GM23338 (cell line): ENCODE results near the gene SHISAL2A. TPM values are rescaled to one million over a fixed set of nuclear protein-coding genes. Genes with fewer than 3 reads are reported as not detected.

ENCODE experiments used
- ATAC-seq: fragments of 200-7000 bp; cut with Tn5 transposase; 3 replicates; pipeline ENCODE4 v1.9.1; 2020
- DNase-seq: peaks from one replicate; pipeline ENCODE4 v3.0.0-alpha.2; 2015; ENCODE audit warnings: low spot score
- H2AFZ ChIP-seq: fragments of 200-600 bp; sonication (generic); 2 replicates; pipeline ENCODE4 v1.8.0; 2016; ENCODE audit warnings: antibody characterized with exemption, mild to moderate bottlenecking, moderate library complexity
- H3F3A ChIP-seq: fragments of 200-600 bp; sonication (generic); replicated peaks from 2 replicates; pipeline ENCODE4 v1.8.0; 2017; ENCODE audit warnings: antibody characterized with exemption, mixed run types, low read depth
- H3K27ac ChIP-seq: fragments of 200-600 bp; sonication (generic); 2 replicates; pipeline ENCODE4 v1.6.1; 2016; ENCODE audit warnings: low read depth
- H3K27me3 ChIP-seq: fragments of 200-600 bp; sonication (generic); 2 replicates; pipeline ENCODE4 v1.8.0; 2016; ENCODE audit warnings: mild to moderate bottlenecking, mixed run types, moderate library complexity; ENCODE audit not compliant: insufficient read depth
- H3K36me3 ChIP-seq: fragments of 200-600 bp; sonication (generic); 2 replicates; pipeline ENCODE4 v1.8.0; 2016; ENCODE audit warnings: mild to moderate bottlenecking; ENCODE audit not compliant: insufficient read depth
- H3K4me1 ChIP-seq: fragments of 200-600 bp; sonication (generic); 2 replicates; pipeline ENCODE4 v1.8.0; 2016; ENCODE audit warnings: mild to moderate bottlenecking, moderate library complexity; ENCODE audit not compliant: insufficient read depth
- H3K4me2 ChIP-seq: fragments of 200-600 bp; sonication (generic); 2 replicates; pipeline ENCODE4 v1.7.1; 2017; ENCODE audit warnings: mixed run types
- H3K4me3 ChIP-seq: fragments of 200-600 bp; sonication (generic); 2 replicates; pipeline ENCODE4 v1.6.1; 2016; ENCODE audit warnings: mixed run types
- H3K79me2 ChIP-seq: fragments of 200-600 bp; sonication (generic); replicated peaks from 2 replicates; pipeline ENCODE4 v1.8.0; 2017; ENCODE audit warnings: mild to moderate bottlenecking; ENCODE audit not compliant: insufficient read depth
- H3K9me2 ChIP-seq: fragments of 200-600 bp; sonication (generic); 2 replicates; pipeline ENCODE4 v1.8.0; 2017; ENCODE audit not compliant: insufficient read depth
- H4K20me1 ChIP-seq: fragments of 200-600 bp; sonication (generic); replicated peaks from 2 replicates; pipeline ENCODE4 v1.8.0; 2017; ENCODE audit warnings: mild to moderate bottlenecking; ENCODE audit not compliant: insufficient read depth
- H3K27ac Mint-ChIP-seq: 2 replicates; pipeline ENCODE4 v1.8.0; 2020; ENCODE audit warnings: inconsistent platforms, mild to moderate bottlenecking, moderate library complexity, mixed read lengths
- H3K27me3 Mint-ChIP-seq: 3 replicates; pipeline ENCODE4 v1.8.0; 2022; ENCODE audit warnings: low read depth, mild to moderate bottlenecking, moderate library complexity, mixed read lengths, inconsistent platforms; ENCODE audit not compliant: insufficient read depth, poor library complexity
- H3K36me3 Mint-ChIP-seq: 3 replicates; pipeline ENCODE4 v1.8.0; 2021; ENCODE audit warnings: low read depth, mild to moderate bottlenecking, inconsistent platforms, moderate library complexity, mixed read lengths
- H3K4me1 Mint-ChIP-seq: 3 replicates; pipeline ENCODE4 v1.8.0; 2020; ENCODE audit warnings: mild to moderate bottlenecking, inconsistent platforms, mixed read lengths
- H3K4me3 Mint-ChIP-seq: 3 replicates; pipeline ENCODE4 v1.8.0; 2021; ENCODE audit warnings: moderate library complexity, mild to moderate bottlenecking, inconsistent platforms, mixed read lengths
- H3K9me3 Mint-ChIP-seq: 3 replicates; pipeline ENCODE4 v1.8.0; 2020; ENCODE audit warnings: moderate library complexity, mild to moderate bottlenecking, inconsistent platforms, mixed read lengths
- CREB1 ChIP-seq: fragments of 250-450 bp; sonication (Bioruptor Pico); IDR thresholded peaks from 2 replicates; pipeline ENCODE4 v1.5.0; 2020; ENCODE audit warnings: low read depth, mild to moderate bottlenecking, moderate library complexity
- EZH2 ChIP-seq: fragments of 200-600 bp; sonication (generic); IDR thresholded peaks from one replicate; pipeline ENCODE4 v1.8.0; 2017; ENCODE audit warnings: antibody characterized with exemption, mild to moderate bottlenecking, low read depth; ENCODE audit not compliant: unreplicated experiment
- EZH2phosphoT487 ChIP-seq: fragments of 200-600 bp; sonication (generic); IDR thresholded peaks from one replicate; pipeline ENCODE4 v1.8.1; 2018; ENCODE audit warnings: antibody characterized with exemption; ENCODE audit not compliant: unreplicated experiment
- JUNB ChIP-seq: IDR thresholded peaks from one replicate; pipeline ENCODE4 v1.6.1; 2016; ENCODE audit warnings: antibody characterized with exemption; ENCODE audit not compliant: unreplicated experiment
- NANOG ChIP-seq: IDR thresholded peaks from 2 replicates; pipeline ENCODE4 v1.6.1; 2016; ENCODE audit warnings: antibody characterized with exemption, borderline replicate concordance
- STAT1 ChIP-seq: IDR thresholded peaks from one replicate; pipeline ENCODE4 v1.6.1; 2016; ENCODE audit warnings: antibody characterized with exemption; ENCODE audit not compliant: unreplicated experiment
- ZNF114 ChIP-seq: fragments of 250-450 bp; sonication (Bioruptor Pico); IDR thresholded peaks from 2 replicates; pipeline ENCODE4 v1.5.0; 2020; ENCODE audit warnings: mild to moderate bottlenecking, moderate library complexity
- ZNF331 ChIP-seq: fragments of 250-450 bp; sonication (Bioruptor Pico); IDR thresholded peaks from 2 replicates; pipeline ENCODE4 v1.5.0; 2020; ENCODE audit warnings: low read depth, mild to moderate bottlenecking, moderate library complexity
- polyA plus RNA-seq: library from polyadenylated mRNA; unstranded; fragments of >200 nt; fragmentation: Nextera tagmentation; extraction: Ambion mirVana; gene quantifications from 2 replicates; pipeline ENCODE4 v1.2.1, GENCODE V29; 2016
- total RNA-seq: library from RNA; depleted of rRNA; stranded (reverse); fragments of >200 nt; shearing (Covaris generic); gene quantifications from 2 replicates; pipeline ENCODE4 v1.2.3, GENCODE V29; 2014
- TF ChIP-seq, protein P1 (sequence below): fragments of 250-450 bp; sonication (Bioruptor Pico); IDR thresholded peaks from 2 replicates; pipeline ENCODE4 v1.5.0; 2020; ENCODE audit warnings: mild to moderate bottlenecking, moderate library complexity
- TF ChIP-seq, protein P2 (sequence below): IDR thresholded peaks from 2 replicates; pipeline ENCODE4 v1.6.1; 2016; ENCODE audit warnings: antibody characterized with exemption
- TF ChIP-seq, protein P3 (sequence below), 2 experiments: fragments of 200-600 bp in 1 of 2; sonication (generic) in 1 of 2; conservative IDR thresholded peaks; 2 replicates each; pipeline versions ENCODE4 v1.5.1 to v1.6.1; 2016 to 2017; ENCODE audit warnings: antibody characterized with exemption in 2 of 2, low read depth in 2 of 2, mild to moderate bottlenecking in 2 of 2, moderate library complexity in 1 of 2
- TF ChIP-seq, protein P4 (sequence below): IDR thresholded peaks from one replicate; pipeline ENCODE4 v1.6.1; 2018; ENCODE audit warnings: antibody characterized with exemption; ENCODE audit not compliant: unreplicated experiment

Gene SHISAL2A
- total and polyA plus RNA-seq, 2 experiments from 2014 or later: 0.10 to 1.2 TPM

DNA sequence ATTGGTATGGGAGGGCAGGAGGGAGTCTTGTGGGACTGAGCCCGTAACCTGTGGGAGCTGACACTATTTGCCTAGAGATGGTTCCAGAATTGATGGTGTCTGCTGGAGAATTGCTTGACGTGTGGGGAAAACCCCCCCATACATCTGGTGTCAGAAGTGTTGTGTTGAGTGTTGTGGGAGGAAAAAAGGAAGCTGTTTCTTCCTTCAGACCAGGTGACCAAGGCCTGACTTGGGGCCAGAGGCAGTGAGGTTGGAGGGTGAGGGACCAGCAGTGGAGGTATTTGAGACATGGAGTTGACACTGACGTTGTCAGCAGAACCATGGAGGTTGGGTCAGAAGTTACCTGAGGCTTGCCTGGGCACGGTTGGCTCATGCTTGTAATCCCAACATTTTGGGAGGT is 8.3 kb downstream of the SHISAL2A start:
- TF ChIP-seq ZNF331 (no peak), CREB1 (CRISPR knock-in tag) (no peak), EZH2phosphoT487 (no peak), ZNF114 (CRISPR knock-in tag) (no peak), EZH2 (no peak), JUNB (no peak), NANOG (no peak), STAT1 (no peak)
- TF ChIP-seq, protein P1, sequence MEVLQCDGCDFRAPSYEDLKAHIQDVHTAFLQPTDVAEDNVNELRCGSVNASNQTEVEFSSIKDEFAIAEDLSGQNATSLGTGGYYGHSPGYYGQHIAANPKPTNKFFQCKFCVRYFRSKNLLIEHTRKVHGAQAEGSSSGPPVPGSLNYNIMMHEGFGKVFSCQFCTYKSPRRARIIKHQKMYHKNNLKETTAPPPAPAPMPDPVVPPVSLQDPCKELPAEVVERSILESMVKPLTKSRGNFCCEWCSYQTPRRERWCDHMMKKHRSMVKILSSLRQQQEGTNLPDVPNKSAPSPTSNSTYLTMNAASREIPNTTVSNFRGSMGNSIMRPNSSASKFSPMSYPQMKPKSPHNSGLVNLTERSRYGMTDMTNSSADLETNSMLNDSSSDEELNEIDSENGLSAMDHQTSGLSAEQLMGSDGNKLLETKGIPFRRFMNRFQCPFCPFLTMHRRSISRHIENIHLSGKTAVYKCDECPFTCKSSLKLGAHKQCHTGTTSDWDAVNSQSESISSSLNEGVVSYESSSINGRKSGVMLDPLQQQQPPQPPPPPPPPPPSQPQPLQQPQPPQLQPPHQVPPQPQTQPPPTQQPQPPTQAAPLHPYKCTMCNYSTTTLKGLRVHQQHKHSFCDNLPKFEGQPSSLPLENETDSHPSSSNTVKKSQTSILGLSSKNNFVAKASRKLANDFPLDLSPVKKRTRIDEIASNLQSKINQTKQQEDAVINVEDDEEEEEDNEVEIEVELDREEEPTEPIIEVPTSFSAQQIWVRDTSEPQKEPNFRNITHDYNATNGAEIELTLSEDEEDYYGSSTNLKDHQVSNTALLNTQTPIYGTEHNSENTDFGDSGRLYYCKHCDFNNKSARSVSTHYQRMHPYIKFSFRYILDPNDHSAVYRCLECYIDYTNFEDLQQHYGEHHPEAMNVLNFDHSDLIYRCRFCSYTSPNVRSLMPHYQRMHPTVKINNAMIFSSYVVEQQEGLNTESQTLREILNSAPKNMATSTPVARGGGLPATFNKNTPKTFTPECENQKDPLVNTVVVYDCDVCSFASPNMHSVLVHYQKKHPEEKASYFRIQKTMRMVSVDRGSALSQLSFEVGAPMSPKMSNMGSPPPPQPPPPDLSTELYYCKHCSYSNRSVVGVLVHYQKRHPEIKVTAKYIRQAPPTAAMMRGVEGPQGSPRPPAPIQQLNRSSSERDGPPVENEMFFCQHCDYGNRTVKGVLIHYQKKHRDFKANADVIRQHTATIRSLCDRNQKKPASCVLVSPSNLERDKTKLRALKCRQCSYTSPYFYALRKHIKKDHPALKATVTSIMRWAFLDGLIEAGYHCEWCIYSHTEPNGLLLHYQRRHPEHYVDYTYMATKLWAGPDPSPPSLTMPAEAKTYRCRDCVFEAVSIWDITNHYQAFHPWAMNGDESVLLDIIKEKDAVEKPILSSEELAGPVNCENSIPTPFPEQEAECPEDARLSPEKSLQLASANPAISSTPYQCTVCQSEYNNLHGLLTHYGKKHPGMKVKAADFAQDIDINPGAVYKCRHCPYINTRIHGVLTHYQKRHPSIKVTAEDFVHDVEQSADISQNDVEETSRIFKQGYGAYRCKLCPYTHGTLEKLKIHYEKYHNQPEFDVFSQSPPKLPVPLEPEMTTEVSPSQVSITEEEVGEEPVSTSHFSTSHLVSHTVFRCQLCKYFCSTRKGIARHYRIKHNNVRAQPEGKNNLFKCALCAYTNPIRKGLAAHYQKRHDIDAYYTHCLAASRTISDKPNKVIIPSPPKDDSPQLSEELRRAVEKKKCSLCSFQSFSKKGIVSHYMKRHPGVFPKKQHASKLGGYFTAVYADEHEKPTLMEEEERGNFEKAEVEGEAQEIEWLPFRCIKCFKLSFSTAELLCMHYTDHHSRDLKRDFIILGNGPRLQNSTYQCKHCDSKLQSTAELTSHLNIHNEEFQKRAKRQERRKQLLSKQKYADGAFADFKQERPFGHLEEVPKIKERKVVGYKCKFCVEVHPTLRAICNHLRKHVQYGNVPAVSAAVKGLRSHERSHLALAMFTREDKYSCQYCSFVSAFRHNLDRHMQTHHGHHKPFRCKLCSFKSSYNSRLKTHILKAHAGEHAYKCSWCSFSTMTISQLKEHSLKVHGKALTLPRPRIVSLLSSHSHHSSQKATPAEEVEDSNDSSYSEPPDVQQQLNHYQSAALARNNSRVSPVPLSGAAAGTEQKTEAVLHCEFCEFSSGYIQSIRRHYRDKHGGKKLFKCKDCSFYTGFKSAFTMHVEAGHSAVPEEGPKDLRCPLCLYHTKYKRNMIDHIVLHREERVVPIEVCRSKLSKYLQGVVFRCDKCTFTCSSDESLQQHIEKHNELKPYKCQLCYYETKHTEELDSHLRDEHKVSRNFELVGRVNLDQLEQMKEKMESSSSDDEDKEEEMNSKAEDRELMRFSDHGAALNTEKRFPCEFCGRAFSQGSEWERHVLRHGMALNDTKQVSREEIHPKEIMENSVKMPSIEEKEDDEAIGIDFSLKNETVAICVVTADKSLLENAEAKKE (CRISPR knock-in tag): no peak
- TF ChIP-seq, protein P2, sequence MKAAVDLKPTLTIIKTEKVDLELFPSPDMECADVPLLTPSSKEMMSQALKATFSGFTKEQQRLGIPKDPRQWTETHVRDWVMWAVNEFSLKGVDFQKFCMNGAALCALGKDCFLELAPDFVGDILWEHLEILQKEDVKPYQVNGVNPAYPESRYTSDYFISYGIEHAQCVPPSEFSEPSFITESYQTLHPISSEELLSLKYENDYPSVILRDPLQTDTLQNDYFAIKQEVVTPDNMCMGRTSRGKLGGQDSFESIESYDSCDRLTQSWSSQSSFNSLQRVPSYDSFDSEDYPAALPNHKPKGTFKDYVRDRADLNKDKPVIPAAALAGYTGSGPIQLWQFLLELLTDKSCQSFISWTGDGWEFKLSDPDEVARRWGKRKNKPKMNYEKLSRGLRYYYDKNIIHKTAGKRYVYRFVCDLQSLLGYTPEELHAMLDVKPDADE: no peak
- TF ChIP-seq, protein P3, sequence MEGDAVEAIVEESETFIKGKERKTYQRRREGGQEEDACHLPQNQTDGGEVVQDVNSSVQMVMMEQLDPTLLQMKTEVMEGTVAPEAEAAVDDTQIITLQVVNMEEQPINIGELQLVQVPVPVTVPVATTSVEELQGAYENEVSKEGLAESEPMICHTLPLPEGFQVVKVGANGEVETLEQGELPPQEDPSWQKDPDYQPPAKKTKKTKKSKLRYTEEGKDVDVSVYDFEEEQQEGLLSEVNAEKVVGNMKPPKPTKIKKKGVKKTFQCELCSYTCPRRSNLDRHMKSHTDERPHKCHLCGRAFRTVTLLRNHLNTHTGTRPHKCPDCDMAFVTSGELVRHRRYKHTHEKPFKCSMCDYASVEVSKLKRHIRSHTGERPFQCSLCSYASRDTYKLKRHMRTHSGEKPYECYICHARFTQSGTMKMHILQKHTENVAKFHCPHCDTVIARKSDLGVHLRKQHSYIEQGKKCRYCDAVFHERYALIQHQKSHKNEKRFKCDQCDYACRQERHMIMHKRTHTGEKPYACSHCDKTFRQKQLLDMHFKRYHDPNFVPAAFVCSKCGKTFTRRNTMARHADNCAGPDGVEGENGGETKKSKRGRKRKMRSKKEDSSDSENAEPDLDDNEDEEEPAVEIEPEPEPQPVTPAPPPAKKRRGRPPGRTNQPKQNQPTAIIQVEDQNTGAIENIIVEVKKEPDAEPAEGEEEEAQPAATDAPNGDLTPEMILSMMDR (conservative IDR thresholded peaks at IDR 0.05; ENCODE audit: low read depth in 2 of 2): no peak
- TF ChIP-seq, protein P4, sequence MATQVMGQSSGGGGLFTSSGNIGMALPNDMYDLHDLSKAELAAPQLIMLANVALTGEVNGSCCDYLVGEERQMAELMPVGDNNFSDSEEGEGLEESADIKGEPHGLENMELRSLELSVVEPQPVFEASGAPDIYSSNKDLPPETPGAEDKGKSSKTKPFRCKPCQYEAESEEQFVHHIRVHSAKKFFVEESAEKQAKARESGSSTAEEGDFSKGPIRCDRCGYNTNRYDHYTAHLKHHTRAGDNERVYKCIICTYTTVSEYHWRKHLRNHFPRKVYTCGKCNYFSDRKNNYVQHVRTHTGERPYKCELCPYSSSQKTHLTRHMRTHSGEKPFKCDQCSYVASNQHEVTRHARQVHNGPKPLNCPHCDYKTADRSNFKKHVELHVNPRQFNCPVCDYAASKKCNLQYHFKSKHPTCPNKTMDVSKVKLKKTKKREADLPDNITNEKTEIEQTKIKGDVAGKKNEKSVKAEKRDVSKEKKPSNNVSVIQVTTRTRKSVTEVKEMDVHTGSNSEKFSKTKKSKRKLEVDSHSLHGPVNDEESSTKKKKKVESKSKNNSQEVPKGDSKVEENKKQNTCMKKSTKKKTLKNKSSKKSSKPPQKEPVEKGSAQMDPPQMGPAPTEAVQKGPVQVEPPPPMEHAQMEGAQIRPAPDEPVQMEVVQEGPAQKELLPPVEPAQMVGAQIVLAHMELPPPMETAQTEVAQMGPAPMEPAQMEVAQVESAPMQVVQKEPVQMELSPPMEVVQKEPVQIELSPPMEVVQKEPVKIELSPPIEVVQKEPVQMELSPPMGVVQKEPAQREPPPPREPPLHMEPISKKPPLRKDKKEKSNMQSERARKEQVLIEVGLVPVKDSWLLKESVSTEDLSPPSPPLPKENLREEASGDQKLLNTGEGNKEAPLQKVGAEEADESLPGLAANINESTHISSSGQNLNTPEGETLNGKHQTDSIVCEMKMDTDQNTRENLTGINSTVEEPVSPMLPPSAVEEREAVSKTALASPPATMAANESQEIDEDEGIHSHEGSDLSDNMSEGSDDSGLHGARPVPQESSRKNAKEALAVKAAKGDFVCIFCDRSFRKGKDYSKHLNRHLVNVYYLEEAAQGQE: no peak
- H3K4me3 ChIP-seq: no peak overlapping the region
- no peaks in the 10 kb centered on the region for H4K20me1 ChIP-seq
- DNase-seq (no peak), ATAC-seq (no peak)
- peaks cover 7% of the 10 kb centered on the region; the same call in 1 of the 2 replicates for H3K4me1 ChIP-seq
- H3K27ac ChIP-seq: no peak overlapping the region
- H2AFZ ChIP-seq: no peak overlapping the region
- H3K4me3 Mint-ChIP-seq: no peak overlapping the region
- H3K4me1 Mint-ChIP-seq: peaks cover 6% of the 10 kb centered on the region
- H3K4me2 ChIP-seq: no peak overlapping the region
- no peaks in the 10 kb centered on the region for H3F3A ChIP-seq
- H3K27me3 Mint-ChIP-seq: peaks cover 11% of the 10 kb centered on the region
- H3K9me3 Mint-ChIP-seq: no peaks in the 10 kb centered on the region
- H3K27ac Mint-ChIP-seq: no peak overlapping the region
- H3K9me2 ChIP-seq: no peaks in the 10 kb centered on the region
- no peaks in the 10 kb centered on the region for H3K27me3 ChIP-seq
- no peaks in the 10 kb centered on the region; the same call in 2 of the 3 replicates for H3K36me3 Mint-ChIP-seq
- H3K79me2 ChIP-seq: no peaks in the 10 kb centered on the region
- no peaks in the 10 kb centered on the region for H3K36me3 ChIP-seq
